Ascending aorta (tissue), 2 donors: ENCODE results near the gene TSNAXIP1. TPM values are rescaled to one million over a fixed set of nuclear protein-coding genes. Genes with fewer than 3 reads are reported as not detected.

Experiments used
- DNase-seq, 2 donors: peaks; one replicate each; pipeline ENCODE4 v3.0.0-alpha.2; 2019; ENCODE audit warnings: low spot score in 2 of 2
- H3K27ac ChIP-seq, 2 donors: fragments of 200-600 bp; sonication (generic); one replicate each; pipeline ENCODE4 v1.5.1; 2016 to 2017; ENCODE audit warnings: mild to moderate bottlenecking in 1 of 2
- H3K27me3 ChIP-seq: fragments of 200-600 bp; sonication (generic); one replicate; pipeline ENCODE4 v1.5.1; 2017
- H3K36me3 ChIP-seq, 2 donors: fragments of 200-600 bp; sonication (generic); one replicate each; pipeline ENCODE4 v1.5.1; 2016
- H3K4me1 ChIP-seq, 2 donors: fragments of 200-600 bp; sonication (generic); one replicate each; pipeline ENCODE4 v1.5.1; 2016 to 2017; ENCODE audit warnings: mild to moderate bottlenecking in 1 of 2
- H3K4me3 ChIP-seq, 2 donors: fragments of 200-600 bp; sonication (generic); one replicate each; pipeline ENCODE4 v1.5.1; 2016 to 2017; ENCODE audit warnings: mild to moderate bottlenecking in 1 of 2
- H3K9me3 ChIP-seq, 2 donors: fragments of 200-600 bp; sonication (generic); one replicate each; pipeline ENCODE4 v1.5.1; 2016
- CTCF ChIP-seq, 3 experiments: fragments of 200-600 bp in 2 of 3; fragments of 450-650 bp in 1 of 3; sonication (generic) in 2 of 3; IDR thresholded peaks; one replicate each; pipeline ENCODE4 v1.5.1; 2016 to 2019; ENCODE audit warnings: antibody characterized with exemption in 3 of 3, mild to moderate bottlenecking in 1 of 3, moderate library complexity in 1 of 3
- intact Hi-C: fragments of 100-400 bp; cut with DNase I; formaldehyde crosslinking; loops from one replicate; pipeline ENCODE4 v1.15.1; 2023
- total RNA-seq: library from RNA; depleted of rRNA; stranded (reverse); fragments of >200 nt; gene quantifications from one replicate; pipeline ENCODE4 v1.1.0, GENCODE V29; 2016

The TSNAXIP1 gene
- total RNA-seq, 1 donor from 2014 or later = 5.4 TPM

GRCh38 chr16:67864594-67864993 is 57.9 kb downstream of the TSNAXIP1 start:
- H3K27me3 ChIP-seq = no peaks in the 10 kb centered on the region
- H3K4me1 ChIP-seq = peaks cover 23 to 39% of the 10 kb centered on the region in 2 donors
- no peak overlapping the region for H3K4me3 ChIP-seq
- TF ChIP-seq CTCF (IDR thresholded peaks at IDR 0.05) = no peak
- H3K36me3 ChIP-seq = peaks cover 40 to 50% of the 10 kb centered on the region in 2 donors
- intact Hi-C loops = no loop called here
- DNase-seq = no peak
- no peaks in the 10 kb centered on the region for H3K9me3 ChIP-seq
- H3K27ac ChIP-seq = peak overlapping the region; percentile 90 to 95

GRCh38 chr16:67865318-67865717 is 58.6 kb downstream of the TSNAXIP1 start:
- peaks cover 23 to 39% of the 10 kb centered on the region in 2 donors for H3K4me1 ChIP-seq
- no peaks in the 10 kb centered on the region for H3K27me3 ChIP-seq
- peaks cover 47 to 58% of the 10 kb centered on the region in 2 donors for H3K36me3 ChIP-seq
- H3K9me3 ChIP-seq = no peaks in the 10 kb centered on the region
- no peak overlapping the region for H3K4me3 ChIP-seq
- DNase-seq = no peak
- H3K27ac ChIP-seq = peak overlapping the region in 1 of 2 donors; percentile 90
- peak in 1 of 3 experiments; percentile 25 for TF ChIP-seq CTCF (IDR thresholded peaks at IDR 0.05)
- intact Hi-C loops = no loop called here

GRCh38 chr16:67868290-67868689 is 61.6 kb downstream of the TSNAXIP1 start:
- Histone ChIP-seq H3K4me1 (peaks cover 9 to 20% of the 10 kb centered on the region in 2 donors), H3K27ac (peak overlapping the region; percentile 38 to 49), H3K4me3 (no peak overlapping the region), H3K36me3 (peaks cover 58 to 66% of the 10 kb centered on the region in 2 donors), H3K27me3 (no peaks in the 10 kb centered on the region), H3K9me3 (no peaks in the 10 kb centered on the region)
- intact Hi-C loops = no loop called here
- no peak for DNase-seq
- no peak for TF ChIP-seq CTCF (IDR thresholded peaks at IDR 0.05)

GRCh38 chr16:67869653-67870052 is 63.0 kb downstream of the TSNAXIP1 start:
- no peak overlapping the region for H3K4me3 ChIP-seq
- peak overlapping the region; percentile 38 to 49 for H3K27ac ChIP-seq
- intact Hi-C loops = loop anchor here (5.0 kb wide), 1 partner anchor 37 kb away; no protein-coding TSS in a partner anchor
- no peak for DNase-seq
- H3K9me3 ChIP-seq = no peaks in the 10 kb centered on the region
- TF ChIP-seq CTCF (IDR thresholded peaks at IDR 0.05) = no peak
- peaks cover 58 to 66% of the 10 kb centered on the region in 2 donors for H3K36me3 ChIP-seq
- H3K27me3 ChIP-seq = no peaks in the 10 kb centered on the region
- H3K4me1 ChIP-seq = peaks cover 0 to 17% of the 10 kb centered on the region in 2 donors

- intact Hi-C loops = loop anchor here (5.0 kb wide), 1 partner anchor 39 kb away; no protein-coding TSS in a partner anchor
- no peak overlapping the region for H3K27ac ChIP-seq
These were observed 64.6 kb downstream of the TSNAXIP1 start for GRCh38 chr16:67871256-67871655.

More at GRCh38 chr16:67871256-67871655, 64.6 kb downstream of the TSNAXIP1 start:
- Histone ChIP-seq H3K27me3 (no peaks in the 10 kb centered on the region), H3K36me3 (peaks cover 53 to 57% of the 10 kb centered on the region in 2 donors), H3K4me1 (peaks cover 0 to 15% of the 10 kb centered on the region in 2 donors), H3K4me3 (no peak overlapping the region), H3K9me3 (no peaks in the 10 kb centered on the region)
- TF ChIP-seq CTCF (IDR thresholded peaks at IDR 0.05) = no peak
- DNase-seq = no peak
